ENCODE measurements around the gene OMG. TPM values are rescaled to one million over a fixed set of nuclear protein-coding genes. Genes with fewer than 3 reads are reported as not detected.

The OMG gene
- total RNA-seq, 6 donors from 2014 or later, result 2.1 to 25.7 (median 7.3) TPM; not detected in 1

GRCh38 chr17:31299624-31300023 lies 2.6 kb upstream of the OMG start:
- H3K36me3 ChIP-seq, result peaks cover 0 to 3% (median 0%) of the 10 kb centered on the region in 4 donors
- no peak overlapping the region for H3K27ac ChIP-seq
- TF ChIP-seq POLR2AphosphoS5 (IDR thresholded peaks at IDR 0.05), result no peak
- no peak for TF ChIP-seq CTCF (IDR thresholded peaks at IDR 0.05)
- TF ChIP-seq POLR2A (IDR thresholded peaks at IDR 0.05), result no peak
- TF ChIP-seq EP300 (IDR thresholded peaks at IDR 0.05), result no peak
- no peak overlapping the region for H3K4me3 ChIP-seq
- no peaks in the 10 kb centered on the region for H3K4me1 ChIP-seq
- DNase-seq (no peak), ATAC-seq (ENCODE audit: low FRiP score in 2 of 2) (no peak)
- no peaks in the 10 kb centered on the region for H3K9me3 ChIP-seq
- no peaks in the 10 kb centered on the region for H3K27me3 ChIP-seq

GRCh38 chr17:31296142-31296541 lies 897 bp downstream of the OMG start:
- Histone ChIP-seq H3K36me3 (peaks cover 0 to 11% (median 4%) of the 10 kb centered on the region in 4 donors), H3K9me3 (no peaks in the 10 kb centered on the region), H3K27ac (no peak overlapping the region), H3K4me1 (no peaks in the 10 kb centered on the region), H3K27me3 (no peaks in the 10 kb centered on the region), H3K4me3 (no peak overlapping the region)
- 98 to 100% methylated on average over 2 of the region's 2 CpGs for WGBS, 2 donors
- DNase-seq (no peak), ATAC-seq (ENCODE audit: low FRiP score in 2 of 2) (no peak)
- TF ChIP-seq EP300 (IDR thresholded peaks at IDR 0.05) (no peak), POLR2A (IDR thresholded peaks at IDR 0.05) (no peak), CTCF (IDR thresholded peaks at IDR 0.05) (no peak), POLR2AphosphoS5 (IDR thresholded peaks at IDR 0.05) (no peak)

- no peak for DNase-seq
- Histone ChIP-seq H3K27me3 (no peaks in the 10 kb centered on the region), H3K36me3 (peaks cover 0 to 11% (median 4%) of the 10 kb centered on the region in 4 donors), H3K4me1 (no peaks in the 10 kb centered on the region), H3K9me3 (no peaks in the 10 kb centered on the region), H3K27ac (no peak overlapping the region), H3K4me3 (no peak overlapping the region)
- WGBS, 2 donors, result 92 to 96% methylated on average over 1 of the region's 1 CpG
- no peak for TF ChIP-seq CTCF (IDR thresholded peaks at IDR 0.05)
- no peak for TF ChIP-seq POLR2AphosphoS5 (IDR thresholded peaks at IDR 0.05)
- no peak for TF ChIP-seq POLR2A (IDR thresholded peaks at IDR 0.05)
- TF ChIP-seq EP300 (IDR thresholded peaks at IDR 0.05), result no peak
- no peak for ATAC-seq (ENCODE audit: low FRiP score in 2 of 2)
Observed at GRCh38 chr17:31295489-31295871, 1.6 kb downstream of the OMG start.

GRCh38 chr17:31294820-31295488 lies 2.1 kb downstream of the OMG start:
- peaks cover 0 to 11% (median 4%) of the 10 kb centered on the region in 4 donors for H3K36me3 ChIP-seq
- no peaks in the 10 kb centered on the region for H3K9me3 ChIP-seq
- DNase-seq (no peak), ATAC-seq (ENCODE audit: low FRiP score in 2 of 2) (no peak)
- no peak overlapping the region for H3K4me3 ChIP-seq
- 82 to 88% methylated on average over 3 of the region's 3 CpGs for WGBS, 2 donors
- H3K4me1 ChIP-seq, result no peaks in the 10 kb centered on the region
- TF ChIP-seq EP300 (IDR thresholded peaks at IDR 0.05) (no peak), POLR2A (IDR thresholded peaks at IDR 0.05) (no peak), CTCF (IDR thresholded peaks at IDR 0.05) (no peak), POLR2AphosphoS5 (IDR thresholded peaks at IDR 0.05) (no peak)
- no peak overlapping the region for H3K27ac ChIP-seq
- no peaks in the 10 kb centered on the region for H3K27me3 ChIP-seq

- Histone ChIP-seq H3K4me1 (no peaks in the 10 kb centered on the region), H3K4me3 (no peak overlapping the region), H3K9me3 (no peaks in the 10 kb centered on the region), H3K27me3 (no peaks in the 10 kb centered on the region), H3K27ac (no peak overlapping the region), H3K36me3 (peaks cover 0 to 11% (median 4%) of the 10 kb centered on the region in 4 donors)
- 92% methylated on average over 3 of the region's 3 CpGs for WGBS, 2 donors
- no peak for TF ChIP-seq POLR2A (IDR thresholded peaks at IDR 0.05)
- TF ChIP-seq EP300 (IDR thresholded peaks at IDR 0.05), result no peak
- no peak for TF ChIP-seq CTCF (IDR thresholded peaks at IDR 0.05)
- TF ChIP-seq POLR2AphosphoS5 (IDR thresholded peaks at IDR 0.05), result no peak
- no peak for DNase-seq
- no peak for ATAC-seq (ENCODE audit: low FRiP score in 2 of 2)
Observed at GRCh38 chr17:31294231-31294630, 2.8 kb downstream of the OMG start.
